K562 (cell line): ENCODE measurements around the gene FARP1. TPM values are rescaled to one million over a fixed set of nuclear protein-coding genes. Genes with fewer than 3 reads are reported as not detected.

Experiments
- ATAC-seq: fragments of 200-7000 bp; cut with Tn5 transposase; 3 replicates; pipeline ENCODE4 v1.9.1; 2020; ENCODE audit warnings: moderate library complexity
- BruUV-seq: library from RNA; stranded (reverse); fragments of 400-500 nt; replicated peaks from 2 replicates; lab custom pipeline; 2021; lab: Mats Ljungman, UMichigan
- CTCF ChIA-PET: fragments of 300-600 bp; formaldehyde crosslinking; extraction: SDS; loops from one replicate; lab custom pipeline; 2021; ENCODE audit warnings: low intra/inter-chr PET ratio; lab: Yijun Ruan, JAX
- POLR2A ChIA-PET: fragments of 300-600, 350-650 bp; sonication (Branson Sonifier 250); formaldehyde crosslinking; extraction: SDS; loops from one replicate; lab custom pipeline; 2021; ENCODE audit warnings: antibody characterized with exemption, inconsistent platforms; lab: Yijun Ruan, JAX
- DNase-seq, 4 experiments: peaks; one replicate each; pipeline versions ENCODE4 v3.0.0 to v3.0.0-alpha.2; 2011 to 2018; ENCODE audit warnings: low spot score in 3 of 4, mixed read lengths in 3 of 4; ENCODE audit errors: extremely low read depth in 1 of 4
- FAIRE-seq: peaks from 2 replicates; lab custom pipeline; 2011; peaks lifted over from hg19 to GRCh38; lab: Jason Lieb, UNC
- H2AFZ ChIP-seq: 2 replicates; pipeline ENCODE4 v1.6.0; 2011; ENCODE audit warnings: low read depth, low read length, control low read depth, inconsistent platforms
- H3K27ac ChIP-seq: fragments of 200-600 bp; 3 replicates; pipeline ENCODE4 v1.8.0; 2011; ENCODE audit warnings: low read depth, mild to moderate bottlenecking, control low read depth, inconsistent platforms, low read length, moderate library complexity, mixed read lengths; ENCODE audit errors: extremely low read depth
- H3K27me3 ChIP-seq, 2 experiments: fragments of 300-600 bp in 1 of 2; 2 replicates in 1 of 2; 3 replicates in 1 of 2; pipeline versions ENCODE4 v1.6.0 to v1.8.0; 2011; ENCODE audit warnings: inconsistent platforms in 2 of 2, low read length in 2 of 2, mild to moderate bottlenecking in 1 of 2, mixed read lengths in 1 of 2, moderate library complexity in 1 of 2; ENCODE audit not compliant: control insufficient read depth in 2 of 2, insufficient read depth in 2 of 2
- H3K36me3 ChIP-seq: fragments of 300-600 bp; 3 replicates; pipeline ENCODE4 v1.8.0; 2011; ENCODE audit warnings: mild to moderate bottlenecking, low read length, inconsistent platforms; ENCODE audit not compliant: control insufficient read depth, insufficient read depth
- H3K4me1 ChIP-seq, 2 experiments: fragments of 200-600 bp in 1 of 2; replicated peaks in 1 of 2; 2 replicates in 1 of 2; 3 replicates in 1 of 2; pipeline versions ENCODE4 v1.5.1 to v1.8.0; 2011; ENCODE audit warnings: inconsistent platforms in 2 of 2, low read length in 2 of 2, mild to moderate bottlenecking in 1 of 2, mixed read lengths in 1 of 2, moderate library complexity in 1 of 2; ENCODE audit not compliant: control insufficient read depth in 2 of 2, insufficient read depth in 2 of 2
- H3K4me2 ChIP-seq: 2 replicates; pipeline ENCODE4 v1.6.1; 2011; ENCODE audit warnings: low read length, control low read depth, inconsistent platforms, mixed read lengths; ENCODE audit not compliant: insufficient read depth
- H3K4me3 ChIP-seq: fragments of 200-600 bp; sonication (generic), shearing (Covaris generic); 2 replicates; pipeline ENCODE4 v1.5.1; 2016; ENCODE audit warnings: control low read depth, inconsistent platforms
- H3K79me2 ChIP-seq: fragments of 200-600 bp; 3 replicates; pipeline ENCODE4 v1.8.0; 2011; ENCODE audit warnings: low read length, inconsistent platforms; ENCODE audit not compliant: control insufficient read depth, insufficient read depth
- H3K9ac ChIP-seq, 2 experiments: 2 replicates each; pipeline versions ENCODE4 v1.6.0 to v1.6.1; 2011; ENCODE audit warnings: low read depth in 2 of 2, low read length in 2 of 2, control low read depth in 1 of 2, inconsistent platforms in 1 of 2, mild to moderate bottlenecking in 1 of 2, mixed read lengths in 1 of 2; ENCODE audit not compliant: insufficient read depth in 1 of 2
- H3K9me1 ChIP-seq: one replicate; pipeline ENCODE4 v1.6.0; 2011; ENCODE audit warnings: inconsistent platforms, mild to moderate bottlenecking, low read length, moderate library complexity; ENCODE audit not compliant: control insufficient read depth, insufficient read depth
- H3K9me3 ChIP-seq: replicated peaks from 2 replicates; pipeline ENCODE4 v1.5.1; 2011; ENCODE audit warnings: low read depth, low read length, inconsistent platforms; ENCODE audit not compliant: control insufficient read depth, insufficient read depth
- H4K20me1 ChIP-seq: replicated peaks from 2 replicates; pipeline ENCODE4 v1.6.1; 2011; ENCODE audit warnings: low read length, inconsistent platforms, mixed read lengths; ENCODE audit not compliant: control insufficient read depth, insufficient read depth
- MECOM ChIP-seq: fragments of 250-450 bp; sonication (Bioruptor Pico); IDR thresholded peaks from 2 replicates; pipeline ENCODE4 v1.8.0; 2022; ENCODE audit warnings: inconsistent platforms
- NBN ChIP-seq: fragments of 450-650 bp; IDR thresholded peaks from 2 replicates; pipeline ENCODE4 v1.6.1; 2016; ENCODE audit warnings: low read depth, mild to moderate bottlenecking
- SETDB1 ChIP-seq: IDR thresholded peaks from one replicate; pipeline ENCODE4 v1.6.1; 2012; ENCODE audit warnings: low read length, control low read depth, inconsistent platforms
- TRIM24 ChIP-seq, 2 experiments: fragments of 450-650 bp; IDR thresholded peaks; 2 replicates each; pipeline ENCODE4 v1.6.1; 2016
- WGBS: fragments of 100-300 bp; shearing (Covaris generic); methylation state at CpG from one replicate; pipeline ENCODE4 v1.1.6; 2016; ENCODE audit warnings: low coverage, mixed read lengths; ENCODE audit not compliant: insufficient coverage; ENCODE audit errors: missing lambda C conversion rate; 5-methylcytosine and 5-hydroxymethylcytosine counted together
- in situ Hi-C: fragments of 300-500 bp; cut with MboI; formaldehyde crosslinking; loops from 4 replicates; pipeline ENCODE4 v1.15.0; 2018; ENCODE audit warnings: inconsistent platforms, mixed read lengths
- intact Hi-C: fragments of 100-400 bp; cut with micrococcal nuclease; formaldehyde crosslinking; loops from 2 replicates; pipeline ENCODE4 v1.14.2; 2022
- polyA plus RNA-seq, 8 experiments: library from polyadenylated mRNA; depleted of rRNA in 4 of 8; stranded (reverse) in 5 of 8; unstranded in 3 of 8; fragments of >200 nt; fragmentation: Nextera tagmentation in 2 of 8; fragmentation: Illumina TruSeq in 1 of 8; extraction: Ambion mirVana in 2 of 8; extraction: Trizol in 1 of 8; gene quantifications; 2 replicates each; pipeline versions ENCODE4 v1.2.1 to v1.2.3, GENCODE V29; 2011 to 2014; ENCODE audit warnings: inconsistent platforms in 1 of 8, missing spikeins in 1 of 8
- total RNA-seq, 7 experiments: library from RNA; depleted of rRNA in 6 of 7; stranded (reverse); fragments of >200 nt in 6 of 7; fragmentation: Illumina TruSeq in 2 of 7; extraction: Trizol in 2 of 7; gene quantifications; 2 replicates each; pipeline versions ENCODE4 v1.2.1 to v1.2.3, GENCODE V29; 2011 to 2021; ENCODE audit warnings: low replicate concordance in 1 of 7
- TF ChIP-seq, protein P1 (sequence below), 3 experiments: fragments of 200-800 bp in 1 of 3; fragments of 250-450 bp in 1 of 3; fragments of 450-650 bp in 1 of 3; sonication (Bioruptor Pico) in 1 of 3; sonication (Bioruptor generic) in 1 of 3; formaldehyde crosslinking in 1 of 3; IDR thresholded peaks; 2 replicates each; pipeline versions ENCODE4 v1.6.1 to v1.8.0; 2016 to 2022; ENCODE audit warnings: mild to moderate bottlenecking in 2 of 3, missing genetic modification characterization in 2 of 3, missing compliant biosample characterization in 1 of 3, moderate library complexity in 1 of 3

The FARP1 gene
- total and polyA plus RNA-seq, 9 of the 15 experiments (the other 6 are each of a cell fraction or from before 2014, with no cell fraction given): 0.03 to 0.29 (median 0.05) TPM; not detected in 3

DNA sequence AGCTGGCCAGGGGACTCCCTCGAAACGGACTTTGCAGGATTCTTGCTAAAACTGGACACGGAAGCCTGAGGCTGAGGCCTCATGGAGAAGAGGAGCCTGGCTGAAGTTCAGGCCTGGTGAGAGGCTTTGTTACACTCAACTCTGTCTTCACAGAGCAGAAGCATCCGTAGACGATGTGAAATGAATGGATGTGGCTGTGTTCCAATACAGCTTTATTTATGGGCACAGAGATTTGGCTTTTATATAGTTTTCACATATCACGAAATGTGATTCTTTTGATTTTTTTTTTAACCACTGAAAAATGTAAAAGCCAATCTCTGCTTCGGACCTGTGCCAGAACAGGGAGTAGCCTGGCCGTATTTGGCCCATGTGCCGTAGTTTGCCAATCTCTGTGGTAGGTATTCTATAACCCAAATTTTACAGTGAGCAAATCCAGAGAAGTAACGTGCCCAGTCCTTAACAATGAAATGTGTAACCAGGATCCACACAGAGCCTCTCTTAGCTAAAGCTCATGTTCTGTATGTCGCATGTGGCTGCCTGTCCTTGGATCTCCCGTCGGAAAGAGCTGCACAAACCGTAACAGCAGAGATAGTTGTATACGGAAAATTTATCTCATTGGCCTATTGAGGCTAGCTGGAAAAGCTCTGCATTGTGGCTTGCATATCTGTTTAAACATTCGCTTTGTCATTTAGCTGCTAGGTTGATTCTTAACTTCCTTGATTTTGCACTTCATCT lies 205.7 kb downstream of the FARP1 start:
- Histone ChIP-seq H2AFZ (no peak overlapping the region), H3K27ac (no peak overlapping the region), H3K9me3 (no peaks in the 10 kb centered on the region), H3K4me2 (no peak overlapping the region), H3K27me3 (peaks cover 2 to 14% of the 10 kb centered on the region in 2 experiments; a peak in 3 of 5 replicates), H3K4me3 (no peak overlapping the region), H3K4me1 (no peaks in the 10 kb centered on the region), H3K79me2 (no peaks in the 10 kb centered on the region), H3K36me3 (no peaks in the 10 kb centered on the region), H3K9ac (no peak overlapping the region), H3K9me1 (no peaks in the 10 kb centered on the region), H4K20me1 (no peaks in the 10 kb centered on the region)
- DNase-seq (no peak), ATAC-seq (no peak), FAIRE-seq (no peak)
- in situ Hi-C loops (no loop called here), intact Hi-C loops (no loop called here)
- TF ChIP-seq, protein P1, sequence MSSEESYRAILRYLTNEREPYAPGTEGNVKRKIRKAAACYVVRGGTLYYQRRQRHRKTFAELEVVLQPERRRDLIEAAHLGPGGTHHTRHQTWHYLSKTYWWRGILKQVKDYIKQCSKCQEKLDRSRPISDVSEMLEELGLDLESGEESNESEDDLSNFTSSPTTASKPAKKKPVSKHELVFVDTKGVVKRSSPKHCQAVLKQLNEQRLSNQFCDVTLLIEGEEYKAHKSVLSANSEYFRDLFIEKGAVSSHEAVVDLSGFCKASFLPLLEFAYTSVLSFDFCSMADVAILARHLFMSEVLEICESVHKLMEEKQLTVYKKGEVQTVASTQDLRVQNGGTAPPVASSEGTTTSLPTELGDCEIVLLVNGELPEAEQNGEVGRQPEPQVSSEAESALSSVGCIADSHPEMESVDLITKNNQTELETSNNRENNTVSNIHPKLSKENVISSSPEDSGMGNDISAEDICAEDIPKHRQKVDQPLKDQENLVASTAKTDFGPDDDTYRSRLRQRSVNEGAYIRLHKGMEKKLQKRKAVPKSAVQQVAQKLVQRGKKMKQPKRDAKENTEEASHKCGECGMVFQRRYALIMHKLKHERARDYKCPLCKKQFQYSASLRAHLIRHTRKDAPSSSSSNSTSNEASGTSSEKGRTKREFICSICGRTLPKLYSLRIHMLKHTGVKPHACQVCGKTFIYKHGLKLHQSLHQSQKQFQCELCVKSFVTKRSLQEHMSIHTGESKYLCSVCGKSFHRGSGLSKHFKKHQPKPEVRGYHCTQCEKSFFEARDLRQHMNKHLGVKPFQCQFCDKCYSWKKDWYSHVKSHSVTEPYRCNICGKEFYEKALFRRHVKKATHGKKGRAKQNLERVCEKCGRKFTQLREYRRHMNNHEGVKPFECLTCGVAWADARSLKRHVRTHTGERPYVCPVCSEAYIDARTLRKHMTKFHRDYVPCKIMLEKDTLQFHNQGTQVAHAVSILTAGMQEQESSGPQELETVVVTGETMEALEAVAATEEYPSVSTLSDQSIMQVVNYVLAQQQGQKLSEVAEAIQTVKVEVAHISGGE (CRISPR knock-in tag; IDR thresholded peaks at IDR 0.05): no peak
- TF ChIP-seq MECOM (CRISPR knock-in tag): no peak
- TF ChIP-seq NBN: no peak
- no peak for TF ChIP-seq SETDB1
- no peak for TF ChIP-seq TRIM24 (IDR thresholded peaks at IDR 0.05)
- BruUV-seq: no TSS peak
- ChIA-PET POLR2A (interaction anchor here (0.6 kb wide), 1 partner anchor 51 kb away, joined by 3 read pairs; no protein-coding TSS in a partner anchor), CTCF (no interaction called here)
- 4% methylated on average over 16 of the region's 16 CpGs for WGBS
